Measurements from ENCODE around the gene GALNT6.

GALNT6 gene

GRCh38 chr12:51391283-51392123 lies at the start of gene GALNT6:
TSS of gene GALNT6 (minus strand) at chr12:51391406. CDS start at chr12:51379781, 11,625 bp downstream.
- DNase-seq: peak; percentile 61

DNA sequence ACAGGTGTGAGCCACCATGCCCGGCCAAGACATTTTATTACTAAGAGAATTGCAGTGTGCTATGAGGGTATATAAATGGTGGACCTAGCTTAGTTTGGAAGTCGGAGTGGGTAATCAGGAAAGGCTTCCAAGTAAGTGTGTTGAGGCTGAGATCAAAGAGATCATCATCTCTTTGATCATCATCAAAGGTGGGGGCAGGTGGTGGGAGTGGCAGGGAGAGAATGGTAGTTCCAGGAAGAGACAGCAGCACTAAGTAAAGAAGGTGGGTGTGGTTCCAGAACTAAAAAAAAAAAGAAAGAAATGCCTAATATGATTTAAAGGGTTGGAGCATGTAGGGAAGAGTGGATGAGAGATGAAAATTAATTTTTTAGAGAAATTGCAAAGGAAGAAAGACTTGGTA lies 48.1 kb upstream of the GALNT6 start:
- no peak for DNase-seq

- DNase-seq: no peak
Measured at GRCh38 chr12:51437431-51437830, 46.2 kb upstream of the GALNT6 start.

DNA sequence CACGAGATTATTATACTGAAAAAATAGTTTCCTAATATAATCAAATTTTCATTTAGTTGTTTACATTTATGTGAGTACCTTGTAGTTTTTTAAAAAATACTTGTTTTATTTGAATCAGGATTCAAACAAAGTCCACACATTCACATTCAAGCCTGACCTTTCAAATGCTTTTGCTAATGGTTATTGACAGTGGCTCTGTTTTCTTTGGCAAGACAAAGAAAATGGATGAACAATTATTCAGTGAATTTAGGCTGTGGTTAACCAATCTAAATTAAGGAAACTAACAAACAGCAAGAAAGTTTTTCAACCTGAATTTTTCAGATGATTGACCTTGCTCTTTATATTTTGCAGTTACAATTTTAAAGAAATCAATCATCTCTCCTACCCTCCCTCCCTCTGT lies 43.1 kb upstream of the GALNT6 start:
- no peak for DNase-seq

GRCh38 chr12:51432921-51433320 lies 41.7 kb upstream of the GALNT6 start:
- DNase-seq: no peak

GRCh38 chr12:51430196-51430895 lies 39.1 kb upstream of the GALNT6 start:
- DNase-seq: peak; percentile 80

DNA sequence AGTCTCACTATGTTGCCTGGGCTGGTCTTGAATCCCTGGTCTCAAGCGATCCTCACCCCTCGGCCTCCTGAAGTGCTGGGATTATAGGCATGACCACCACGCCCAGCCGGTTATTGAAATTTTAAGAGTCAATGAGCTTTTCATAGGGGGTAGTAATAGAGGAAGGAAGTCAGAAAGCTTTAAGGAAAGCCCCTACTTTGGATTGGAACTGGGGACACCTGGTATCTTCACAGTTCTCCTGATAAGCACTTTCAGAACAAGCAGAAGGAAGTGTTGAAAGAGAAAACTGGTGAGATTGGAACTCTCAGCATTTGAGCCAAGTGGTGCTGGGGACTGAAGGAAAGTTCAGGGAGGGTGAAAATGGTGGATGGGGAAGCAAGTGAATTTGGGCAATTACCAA lies 38.5 kb upstream of the GALNT6 start:
- no peak for DNase-seq

DNA sequence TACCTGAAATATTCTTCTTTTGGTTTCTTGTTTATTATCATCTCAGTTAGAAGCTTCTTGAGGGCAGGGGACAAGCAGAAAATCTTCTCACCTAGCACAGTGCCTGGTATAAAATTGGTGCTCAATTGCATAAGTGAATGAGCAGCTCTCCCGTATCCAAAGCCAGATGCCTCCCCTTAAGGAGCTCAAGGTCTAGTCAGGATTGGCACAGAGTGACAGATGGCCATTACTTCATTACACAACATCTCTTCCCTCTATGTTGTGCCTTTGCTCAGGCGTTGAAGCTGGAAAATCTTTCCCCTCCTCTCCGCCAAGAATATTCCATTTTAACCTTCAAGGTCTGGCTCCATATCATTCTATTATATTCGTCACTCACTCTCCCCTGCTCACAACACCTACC lies 37.0 kb upstream of the GALNT6 start:
- no peak for DNase-seq

GRCh38 chr12:51424662-51425539 lies 33.7 kb upstream of the GALNT6 start, which contains the start of gene SLC4A8:
TSS of gene SLC4A8 (plus strand) at chr12:51424831. CDS start at chr12:51424988, 157 bp downstream.
- DNase-seq: peak; percentile 91

- DNase-seq: no peak
Measured at GRCh38 chr12:51424094-51424661, 33.0 kb upstream of the GALNT6 start.

DNA sequence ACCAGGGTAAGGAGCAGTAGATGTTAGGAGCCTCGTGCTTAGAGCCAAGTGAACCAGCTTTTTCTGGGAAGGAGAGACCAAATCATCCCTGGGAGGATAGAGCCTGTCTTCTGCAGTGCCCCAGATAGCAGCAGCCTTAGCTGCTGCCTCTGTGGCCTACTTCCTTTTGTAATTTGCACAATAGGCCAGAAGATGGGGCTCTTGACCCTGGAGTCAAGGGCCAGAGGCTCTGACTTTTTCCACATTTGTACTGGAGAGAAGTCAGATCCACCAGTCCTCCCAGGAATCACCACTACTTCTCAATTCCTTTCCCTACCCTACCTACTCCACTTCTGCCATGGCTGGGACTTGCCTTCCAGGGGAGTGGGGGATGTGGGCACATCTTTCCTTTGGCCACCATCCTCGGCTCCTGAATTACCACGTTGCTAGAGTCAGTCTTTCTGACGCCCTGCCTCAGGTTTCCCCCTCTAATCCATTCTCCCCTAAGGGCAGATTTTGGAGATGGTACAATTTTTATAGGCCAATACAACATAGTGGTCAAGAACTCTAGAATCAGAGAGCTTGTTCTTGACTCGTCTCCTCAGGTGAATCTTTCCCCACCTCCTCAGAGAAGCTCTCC lies 30.2 kb upstream of the GALNT6 start:
- peak; percentile 66 for DNase-seq

DNA sequence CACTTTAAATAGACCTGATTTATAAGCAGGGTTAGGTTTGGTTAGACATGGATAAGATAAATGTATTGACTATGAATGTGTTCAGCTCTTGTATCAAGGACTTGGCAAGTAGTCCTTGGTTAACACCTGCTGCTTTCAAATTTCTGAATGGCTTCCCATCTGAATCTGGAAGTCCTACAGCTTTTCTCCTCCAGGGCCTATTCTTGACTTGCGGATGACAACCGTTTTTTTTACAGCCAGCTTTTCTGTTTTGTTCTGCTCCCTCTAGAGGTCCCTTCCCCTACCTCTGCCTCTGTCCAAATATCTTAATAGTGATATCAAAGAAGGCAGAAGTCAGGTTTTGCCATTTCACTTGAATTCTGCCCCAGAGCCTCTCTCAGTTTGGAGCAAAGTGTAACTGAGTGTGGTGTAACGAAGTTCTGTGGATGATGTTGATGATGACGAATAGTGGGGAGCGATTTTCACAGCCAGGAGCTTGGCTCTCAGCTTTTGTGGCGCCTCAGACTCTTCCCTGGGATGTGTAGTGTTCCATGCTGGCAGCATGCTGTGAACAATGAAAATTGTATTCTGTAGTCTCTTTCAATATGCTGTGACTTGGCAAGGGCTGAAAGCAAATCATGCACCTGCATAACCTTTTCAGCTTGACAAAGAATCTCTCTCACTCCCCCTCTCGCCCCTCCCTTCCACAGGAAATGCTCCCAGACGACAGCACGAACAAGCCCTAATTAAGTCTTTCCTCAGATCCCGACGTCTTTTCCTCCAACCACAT lies 28.4 kb upstream of the GALNT6 start:
- DNase-seq: peak; percentile 23

- DNase-seq: no peak
Measured at GRCh38 chr12:51417826-51418225, 26.6 kb upstream of the GALNT6 start.

DNA sequence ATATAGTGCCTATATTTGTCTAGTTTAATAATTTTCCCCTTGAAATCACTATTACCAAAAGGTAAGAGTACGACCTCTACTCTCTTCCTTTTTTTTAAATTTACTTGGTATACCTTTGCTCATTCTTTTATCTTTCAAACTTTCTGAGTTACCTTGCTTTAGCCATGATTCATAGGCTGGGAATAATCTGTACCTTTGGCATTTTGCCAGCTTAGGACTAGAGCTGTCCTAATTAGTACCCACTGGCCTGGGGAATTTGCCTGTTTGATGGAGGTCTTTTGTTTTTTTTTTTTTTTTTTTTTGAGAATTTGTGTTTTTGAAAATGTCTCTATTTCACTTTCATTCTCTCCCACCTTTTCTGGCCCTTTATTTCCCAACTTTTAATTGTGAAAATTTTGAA lies 24.7 kb upstream of the GALNT6 start:
- DNase-seq: no peak

DNA sequence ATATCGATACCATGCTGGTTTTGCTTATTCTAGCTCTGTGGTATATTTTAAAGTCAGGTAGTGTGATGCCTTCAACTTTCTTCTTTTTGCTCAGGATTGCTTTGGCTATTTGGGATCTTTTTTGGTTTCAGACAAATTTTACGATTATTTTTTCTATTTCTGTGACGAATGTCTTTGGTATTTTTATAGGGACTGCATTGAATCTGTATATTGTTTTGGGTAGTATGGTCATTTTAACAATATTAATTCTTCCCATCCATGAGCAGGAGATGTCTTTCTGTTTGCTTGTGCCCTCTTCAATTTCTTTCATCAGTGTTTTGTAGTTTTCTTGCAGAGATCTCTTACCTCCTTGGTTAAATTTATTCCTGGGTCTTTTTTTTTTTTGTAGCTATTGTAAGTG lies 22.6 kb upstream of the GALNT6 start:
- DNase-seq: no peak

DNA sequence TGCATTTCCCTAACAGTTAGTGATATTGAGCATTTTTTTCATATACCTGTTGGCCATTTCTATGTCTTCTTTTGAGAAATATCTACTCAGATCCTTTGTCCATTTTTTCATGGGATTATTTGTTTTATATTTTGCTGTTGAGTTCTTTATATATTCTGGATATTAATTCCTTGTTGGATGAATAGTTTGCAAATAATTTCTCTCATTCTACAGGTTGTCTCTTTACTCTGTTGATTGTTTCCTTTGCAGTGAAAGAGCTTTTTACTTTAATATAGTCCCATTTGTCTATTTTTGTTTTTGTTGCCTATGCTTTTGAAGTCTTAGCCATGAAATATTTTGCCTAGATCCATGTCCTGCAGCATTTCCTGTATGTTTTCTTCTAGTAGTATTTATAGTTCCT lies 21.9 kb upstream of the GALNT6 start:
- no peak for DNase-seq

GRCh38 chr12:51409846-51410245 lies 18.6 kb upstream of the GALNT6 start:
- no peak for DNase-seq

DNA sequence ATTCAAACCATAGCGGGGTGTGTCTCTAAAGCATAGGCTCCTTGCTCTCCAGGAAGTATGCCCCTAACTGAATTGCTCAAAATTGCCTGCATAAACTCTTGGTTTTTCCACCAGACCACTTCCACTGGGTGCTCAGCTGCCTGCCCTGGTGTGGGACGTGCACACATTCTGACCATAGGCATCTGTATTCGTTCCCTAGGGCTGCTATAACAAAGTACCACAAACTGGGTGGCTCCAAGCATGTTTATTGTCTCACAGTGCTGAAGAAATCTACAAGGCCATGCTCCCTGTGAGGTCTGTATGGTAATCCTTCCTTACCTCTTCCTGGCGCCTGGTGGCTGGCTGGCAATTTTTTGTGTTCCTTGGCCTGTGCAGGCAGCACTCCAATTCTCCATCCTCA lies 16.4 kb upstream of the GALNT6 start:
- no peak for DNase-seq

DNA sequence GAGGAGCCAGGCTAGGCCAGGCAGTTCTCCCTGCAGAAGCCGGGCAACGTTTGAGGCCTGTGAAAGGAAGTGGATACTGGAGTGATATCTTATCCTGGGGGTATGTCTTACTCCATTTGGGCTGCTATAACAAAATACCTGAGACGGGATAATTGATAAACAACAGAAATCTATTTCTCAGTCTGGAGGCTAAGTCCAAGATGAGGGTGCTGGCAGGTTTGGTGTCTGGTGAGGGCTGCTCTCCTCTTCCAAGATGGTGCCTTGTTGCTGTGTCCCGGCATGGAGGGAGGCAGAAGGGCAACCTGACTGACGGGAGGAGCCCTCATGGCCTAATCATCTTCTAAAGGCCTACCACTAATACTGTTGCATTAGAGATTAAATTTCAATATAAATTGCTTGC lies 15.7 kb upstream of the GALNT6 start:
- no peak for DNase-seq

- DNase-seq: no peak
Measured at GRCh38 chr12:51406290-51406689, 15.1 kb upstream of the GALNT6 start.

DNA sequence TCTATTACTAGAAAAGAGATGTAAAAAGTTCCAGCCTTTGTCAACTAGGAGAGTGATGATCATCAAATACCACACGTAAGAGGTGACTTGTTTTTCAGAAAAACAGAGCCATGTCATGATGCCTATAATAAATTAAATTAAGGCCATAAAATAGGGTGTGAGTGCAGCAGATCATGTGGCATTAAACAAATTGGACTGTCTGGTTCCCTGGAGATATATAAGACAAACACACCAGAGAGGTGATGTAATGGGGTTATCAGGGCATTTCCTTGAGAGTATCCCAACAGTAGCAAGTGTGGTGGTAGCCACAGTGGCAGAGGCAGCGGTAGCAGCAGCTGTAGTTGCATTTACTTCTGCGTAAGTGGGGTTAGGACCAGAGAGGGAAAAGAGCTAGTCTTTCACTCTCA lies 14.6 kb upstream of the GALNT6 start:
- DNase-seq: no peak

- no peak for DNase-seq
Measured at GRCh38 chr12:51404627-51405026, 13.4 kb upstream of the GALNT6 start.

Measured in NCI-H510A treated with DMSO at 0.1 percent for 48 hours (cell line).